ENCODE measurements around the gene RSPH3.
"Not testable (repeated sequence)": the region's sequence is repeated elsewhere in the genome, so short reads cannot be mapped to it uniquely, and the experiment has no call there.

The RSPH3 gene

DNA sequence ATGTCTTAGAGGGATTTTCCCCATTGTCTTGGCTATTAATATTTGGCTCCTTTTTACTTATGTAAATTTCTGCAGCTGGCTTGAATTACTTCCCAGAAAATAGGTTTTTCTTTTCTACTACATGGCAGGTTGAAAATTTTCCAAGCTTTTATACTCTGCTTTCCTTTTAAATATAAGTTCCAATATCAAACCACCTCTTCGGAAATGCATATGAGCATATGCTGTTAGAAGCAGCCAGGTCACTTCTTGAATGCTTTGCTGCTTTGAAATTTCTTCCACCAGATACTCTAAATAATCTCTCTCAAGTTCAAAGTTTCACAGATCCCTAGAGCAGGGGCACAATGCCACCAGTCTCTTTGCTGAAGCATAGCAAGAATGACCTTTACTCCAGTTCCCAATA is 25.2 kb upstream of the RSPH3 start:
- not testable (repeated sequence) for H3K4me1 ChIP-seq (ENCODE audit: control insufficient read depth in 1 of 2, insufficient read depth in 2 of 2, low read length in 2 of 2)

DNA sequence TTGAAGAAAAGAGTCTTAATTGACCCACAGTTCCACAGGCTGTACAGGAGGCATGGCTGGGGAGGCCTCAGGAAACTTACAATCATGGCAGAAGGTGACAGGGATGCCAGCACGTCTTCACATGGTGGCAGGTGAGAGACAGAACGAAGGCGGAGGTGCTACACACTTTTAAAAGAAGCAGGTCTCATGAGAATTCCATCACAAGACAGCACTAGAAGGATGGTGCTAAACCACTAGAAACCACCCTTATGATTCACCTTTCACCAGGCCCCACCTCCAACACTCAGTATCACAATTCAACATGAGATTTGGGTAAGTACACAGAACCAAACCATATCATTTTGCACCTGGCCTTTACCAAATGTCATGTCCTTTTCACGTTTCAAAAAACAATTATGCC is 23.9 kb upstream of the RSPH3 start:
- Histone ChIP-seq H3K4me1 (ENCODE audit: control insufficient read depth in 1 of 2, insufficient read depth in 2 of 2, low read length in 2 of 2) (no peaks in the 10 kb centered on the region), H3K36me3 (ENCODE audit: control insufficient read depth in 1 of 2, insufficient read depth in 2 of 2, low read length in 2 of 2) (no peaks in the 10 kb centered on the region), H3K9ac (ENCODE audit: low read depth in 1 of 2, low read length in 2 of 2) (no peak overlapping the region), H3K27ac (ENCODE audit: low read depth, low read length) (no peak overlapping the region), H3K9me3 (ENCODE audit: control insufficient read depth in 1 of 2, low read length in 2 of 2) (peaks cover 6 to 12% of the 10 kb centered on the region in 2 donors), H3K4me3 (ENCODE audit: low read depth in 1 of 2, low read length in 2 of 2) (no peak overlapping the region), H3K27me3 (ENCODE audit: control insufficient read depth in 1 of 2, insufficient read depth in 2 of 2, low read length in 2 of 2) (no peaks in the 10 kb centered on the region)

More for the DNA sequence above, 25.2 kb upstream of the RSPH3 start:
- not testable (repeated sequence) for H3K9ac ChIP-seq (ENCODE audit: low read depth in 1 of 2, low read length in 2 of 2); H3K27me3 ChIP-seq (ENCODE audit: control insufficient read depth in 1 of 2, insufficient read depth in 2 of 2, low read length in 2 of 2); H3K4me3 ChIP-seq (ENCODE audit: low read depth in 1 of 2, low read length in 2 of 2); H3K36me3 ChIP-seq (ENCODE audit: control insufficient read depth in 1 of 2, insufficient read depth in 2 of 2, low read length in 2 of 2); H3K27ac ChIP-seq (ENCODE audit: low read depth, low read length)
- H3K9me3 ChIP-seq (ENCODE audit: control insufficient read depth in 1 of 2, low read length in 2 of 2): peaks cover 6 to 12% of the 10 kb centered on the region in 2 donors

DNA sequence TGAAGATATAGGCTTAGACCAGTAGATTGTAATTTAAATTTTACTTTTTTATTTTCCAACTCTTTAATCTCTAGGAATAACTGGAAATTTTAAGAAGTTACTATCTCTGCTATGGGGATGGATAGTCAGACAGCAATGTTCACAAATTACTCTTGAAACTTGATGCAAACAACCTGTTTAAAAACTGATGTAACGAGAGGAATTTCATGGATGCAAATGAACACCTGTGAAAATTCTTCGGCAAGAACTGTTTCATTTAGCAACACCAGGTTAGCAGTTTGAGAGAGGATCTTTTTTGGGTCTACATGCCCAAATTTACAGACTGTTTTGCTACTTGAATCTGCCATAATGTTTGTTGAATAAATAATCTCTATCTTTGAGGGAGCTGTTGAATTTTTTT is 20.0 kb upstream of the RSPH3 start:
- H3K9ac ChIP-seq (ENCODE audit: low read depth in 1 of 2, low read length in 2 of 2): no peak overlapping the region
- no peaks in the 10 kb centered on the region for H3K4me1 ChIP-seq (ENCODE audit: control insufficient read depth in 1 of 2, insufficient read depth in 2 of 2, low read length in 2 of 2)
- H3K4me3 ChIP-seq (ENCODE audit: low read depth in 1 of 2, low read length in 2 of 2): no peak overlapping the region
- no peaks in the 10 kb centered on the region for H3K27me3 ChIP-seq (ENCODE audit: control insufficient read depth in 1 of 2, insufficient read depth in 2 of 2, low read length in 2 of 2)
- H3K27ac ChIP-seq (ENCODE audit: low read depth, low read length): no peak overlapping the region
- no peaks in the 10 kb centered on the region for H3K36me3 ChIP-seq (ENCODE audit: control insufficient read depth in 1 of 2, insufficient read depth in 2 of 2, low read length in 2 of 2)
- peaks cover 6 to 7% of the 10 kb centered on the region in 2 donors for H3K9me3 ChIP-seq (ENCODE audit: control insufficient read depth in 1 of 2, low read length in 2 of 2)

GRCh38 chr6:159017757-159018559 is 18.0 kb upstream of the RSPH3 start:
- no peaks in the 10 kb centered on the region for H3K9me3 ChIP-seq (ENCODE audit: control insufficient read depth in 1 of 2, low read length in 2 of 2)
- no peak overlapping the region for H3K27ac ChIP-seq (ENCODE audit: low read depth, low read length)
- no peaks in the 10 kb centered on the region for H3K27me3 ChIP-seq (ENCODE audit: control insufficient read depth in 1 of 2, insufficient read depth in 2 of 2, low read length in 2 of 2)
- no peaks in the 10 kb centered on the region for H3K36me3 ChIP-seq (ENCODE audit: control insufficient read depth in 1 of 2, insufficient read depth in 2 of 2, low read length in 2 of 2)
- no peak overlapping the region for H3K4me3 ChIP-seq (ENCODE audit: low read depth in 1 of 2, low read length in 2 of 2)
- no peak overlapping the region for H3K9ac ChIP-seq (ENCODE audit: low read depth in 1 of 2, low read length in 2 of 2)
- H3K4me1 ChIP-seq (ENCODE audit: control insufficient read depth in 1 of 2, insufficient read depth in 2 of 2, low read length in 2 of 2): no peaks in the 10 kb centered on the region

GRCh38 chr6:159014406-159014805 is 14.4 kb upstream of the RSPH3 start:
- Histone ChIP-seq H3K9me3 (ENCODE audit: control insufficient read depth in 1 of 2, low read length in 2 of 2) (no peaks in the 10 kb centered on the region), H3K9ac (ENCODE audit: low read depth in 1 of 2, low read length in 2 of 2) (no peak overlapping the region), H3K27me3 (ENCODE audit: control insufficient read depth in 1 of 2, insufficient read depth in 2 of 2, low read length in 2 of 2) (no peaks in the 10 kb centered on the region), H3K27ac (ENCODE audit: low read depth, low read length) (no peak overlapping the region), H3K4me1 (ENCODE audit: control insufficient read depth in 1 of 2, insufficient read depth in 2 of 2, low read length in 2 of 2) (no peaks in the 10 kb centered on the region), H3K4me3 (ENCODE audit: low read depth in 1 of 2, low read length in 2 of 2) (no peak overlapping the region), H3K36me3 (ENCODE audit: control insufficient read depth in 1 of 2, insufficient read depth in 2 of 2, low read length in 2 of 2) (no peaks in the 10 kb centered on the region)

DNA sequence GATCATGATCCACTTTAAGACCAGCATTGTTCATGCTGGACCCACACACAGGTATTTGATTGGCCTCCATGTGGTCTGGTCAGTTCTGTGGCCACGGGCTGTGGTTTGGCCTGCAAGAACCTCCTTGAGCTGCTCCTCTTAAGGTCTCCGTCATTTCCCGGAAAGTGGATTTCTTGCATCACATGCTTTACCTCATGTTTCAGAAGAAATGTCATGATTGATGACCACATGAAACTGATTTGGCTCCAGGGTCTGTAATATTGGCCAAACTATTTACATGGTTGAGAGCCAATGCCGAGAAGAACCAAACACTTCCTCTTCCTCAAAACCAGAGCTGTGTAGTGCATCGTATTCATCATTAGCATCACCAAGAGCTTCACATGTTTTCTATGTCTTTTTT is 13.2 kb upstream of the RSPH3 start:
- H3K4me3 ChIP-seq (ENCODE audit: low read depth in 1 of 2, low read length in 2 of 2): no peak overlapping the region
- H3K4me1 ChIP-seq (ENCODE audit: control insufficient read depth in 1 of 2, insufficient read depth in 2 of 2, low read length in 2 of 2): no peaks in the 10 kb centered on the region
- H3K27me3 ChIP-seq (ENCODE audit: control insufficient read depth in 1 of 2, insufficient read depth in 2 of 2, low read length in 2 of 2): no peaks in the 10 kb centered on the region
- no peaks in the 10 kb centered on the region for H3K9me3 ChIP-seq (ENCODE audit: control insufficient read depth in 1 of 2, low read length in 2 of 2)
- no peaks in the 10 kb centered on the region for H3K36me3 ChIP-seq (ENCODE audit: control insufficient read depth in 1 of 2, insufficient read depth in 2 of 2, low read length in 2 of 2)
- no peak overlapping the region for H3K9ac ChIP-seq (ENCODE audit: low read depth in 1 of 2, low read length in 2 of 2)
- no peak overlapping the region for H3K27ac ChIP-seq (ENCODE audit: low read depth, low read length)

DNA sequence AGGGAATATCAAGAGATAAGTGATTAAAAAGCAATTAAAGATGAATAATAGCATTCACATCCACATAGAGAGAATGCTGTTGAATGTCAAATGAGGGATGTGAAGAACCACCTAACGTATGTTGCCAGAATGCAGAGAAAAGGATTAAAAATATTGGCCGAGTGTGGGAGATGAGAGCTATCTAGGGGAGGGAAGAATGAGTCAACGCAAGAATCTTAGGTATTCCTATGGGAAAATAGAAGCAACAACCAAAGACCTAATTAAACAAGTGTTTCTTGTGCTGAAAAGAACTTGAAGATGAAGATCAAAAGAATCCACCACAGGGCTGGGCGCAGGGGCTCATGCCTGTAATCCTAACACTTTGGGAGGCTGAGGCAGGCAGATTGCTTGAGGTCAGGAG is 12.2 kb upstream of the RSPH3 start:
- no peaks in the 10 kb centered on the region for H3K4me1 ChIP-seq (ENCODE audit: control insufficient read depth in 1 of 2, insufficient read depth in 2 of 2, low read length in 2 of 2)
- H3K27me3 ChIP-seq (ENCODE audit: control insufficient read depth in 1 of 2, insufficient read depth in 2 of 2, low read length in 2 of 2): no peaks in the 10 kb centered on the region
- H3K9me3 ChIP-seq (ENCODE audit: control insufficient read depth in 1 of 2, low read length in 2 of 2): no peaks in the 10 kb centered on the region
- H3K36me3 ChIP-seq (ENCODE audit: control insufficient read depth in 1 of 2, insufficient read depth in 2 of 2, low read length in 2 of 2): no peaks in the 10 kb centered on the region
- H3K27ac ChIP-seq (ENCODE audit: low read depth, low read length): no peak overlapping the region
- no peak overlapping the region for H3K9ac ChIP-seq (ENCODE audit: low read depth in 1 of 2, low read length in 2 of 2)
- H3K4me3 ChIP-seq (ENCODE audit: low read depth in 1 of 2, low read length in 2 of 2): no peak overlapping the region

DNA sequence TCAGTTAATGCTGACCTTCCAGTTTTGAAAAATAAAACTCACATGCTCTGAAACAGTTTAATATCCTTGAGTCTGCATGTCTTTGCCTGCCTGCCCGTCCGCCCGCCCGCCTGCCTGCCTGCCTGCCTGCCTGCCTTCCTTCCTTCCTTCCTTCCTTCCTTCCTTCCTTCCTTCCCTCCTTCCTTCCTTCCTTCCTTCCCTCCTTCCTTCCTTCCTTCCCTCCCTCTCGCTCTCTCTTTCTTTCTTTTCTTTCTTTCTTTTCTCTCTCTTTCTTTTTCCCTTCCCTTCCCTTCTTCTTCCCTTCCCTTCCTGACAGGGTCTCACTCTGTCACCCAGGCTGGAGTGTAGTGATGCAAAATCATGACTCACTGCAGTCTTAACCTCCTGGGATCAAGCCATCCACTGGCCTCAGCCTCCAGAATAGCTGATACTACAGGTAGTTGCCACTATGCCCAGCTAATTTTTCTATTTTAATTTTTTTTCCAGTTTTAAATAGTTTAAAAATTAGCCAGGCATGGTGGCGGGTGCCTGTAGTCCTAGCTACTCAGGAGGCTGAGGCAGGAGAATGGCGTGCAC is 10.1 kb upstream of the RSPH3 start:
- H3K36me3 ChIP-seq (ENCODE audit: control insufficient read depth in 1 of 2, insufficient read depth in 2 of 2, low read length in 2 of 2); H3K9me3 ChIP-seq (ENCODE audit: control insufficient read depth in 1 of 2, low read length in 2 of 2); H3K4me3 ChIP-seq (ENCODE audit: low read depth in 1 of 2, low read length in 2 of 2); H3K27ac ChIP-seq (ENCODE audit: low read depth, low read length); H3K4me1 ChIP-seq (ENCODE audit: control insufficient read depth in 1 of 2, insufficient read depth in 2 of 2, low read length in 2 of 2); H3K27me3 ChIP-seq (ENCODE audit: control insufficient read depth in 1 of 2, insufficient read depth in 2 of 2, low read length in 2 of 2); H3K9ac ChIP-seq (ENCODE audit: low read depth in 1 of 2, low read length in 2 of 2): not testable (repeated sequence)

DNA sequence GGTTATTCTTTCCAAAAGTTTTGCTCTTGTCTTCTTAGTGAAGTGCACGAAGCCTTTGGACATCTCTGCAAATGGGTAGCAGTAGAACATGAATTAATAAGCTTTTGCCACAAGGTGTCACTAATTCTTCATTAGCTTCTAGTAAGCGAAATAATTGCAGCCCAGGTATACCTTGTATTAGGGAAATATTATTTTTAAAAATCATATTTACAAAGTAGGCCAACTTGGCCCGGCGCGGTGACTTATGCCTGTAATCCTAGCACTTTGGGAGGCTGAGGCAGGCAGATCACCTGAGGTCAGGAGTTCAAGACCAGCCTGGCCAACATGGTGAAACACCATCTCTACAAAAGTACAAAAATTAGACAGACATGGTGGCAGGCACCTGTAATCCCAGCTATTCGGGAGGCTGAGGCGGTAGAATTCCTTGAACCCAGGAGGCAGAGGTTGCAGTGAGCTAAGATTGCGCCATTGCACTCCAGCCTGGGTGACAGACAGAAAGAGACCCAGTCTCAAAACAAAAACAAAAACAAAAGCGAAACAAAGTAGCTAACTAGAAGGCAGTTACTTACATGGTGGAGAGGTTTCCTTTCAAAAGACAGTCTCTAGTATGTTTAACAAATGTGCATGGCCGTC is 8.8 kb upstream of the RSPH3 start:
- no peak overlapping the region for H3K9ac ChIP-seq (ENCODE audit: low read depth in 1 of 2, low read length in 2 of 2)
- H3K9me3 ChIP-seq (ENCODE audit: control insufficient read depth in 1 of 2, low read length in 2 of 2): no peaks in the 10 kb centered on the region
- no peaks in the 10 kb centered on the region for H3K36me3 ChIP-seq (ENCODE audit: control insufficient read depth in 1 of 2, insufficient read depth in 2 of 2, low read length in 2 of 2)
- H3K4me3 ChIP-seq (ENCODE audit: low read depth in 1 of 2, low read length in 2 of 2): peak overlapping the region; percentile 37 to 40
- H3K27ac ChIP-seq (ENCODE audit: low read depth, low read length): no peak overlapping the region
- no peaks in the 10 kb centered on the region for H3K4me1 ChIP-seq (ENCODE audit: control insufficient read depth in 1 of 2, insufficient read depth in 2 of 2, low read length in 2 of 2)
- no peaks in the 10 kb centered on the region for H3K27me3 ChIP-seq (ENCODE audit: control insufficient read depth in 1 of 2, insufficient read depth in 2 of 2, low read length in 2 of 2)

DNA sequence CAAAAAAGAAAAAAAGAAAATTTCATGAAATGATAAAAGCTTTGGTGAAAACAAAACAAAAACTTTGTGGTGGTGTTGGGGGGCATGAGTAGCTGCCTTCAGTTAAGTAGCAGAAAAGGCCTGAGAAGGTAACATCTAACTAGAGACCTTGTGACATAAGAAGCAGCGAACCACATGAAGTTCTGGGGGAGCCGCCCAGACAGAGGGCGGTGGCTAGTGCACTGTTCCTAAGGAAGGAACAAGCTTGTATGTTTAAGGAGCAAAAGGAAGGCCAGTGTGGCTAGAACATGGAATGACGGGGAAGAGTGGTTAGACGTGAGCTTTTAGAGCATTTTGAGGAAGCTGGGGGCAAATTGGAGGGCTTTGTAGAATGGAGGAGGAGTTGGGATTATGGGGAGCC is 7.5 kb upstream of the RSPH3 start:
- no peak overlapping the region for H3K27ac ChIP-seq (ENCODE audit: low read depth, low read length)
- H3K27me3 ChIP-seq (ENCODE audit: control insufficient read depth in 1 of 2, insufficient read depth in 2 of 2, low read length in 2 of 2): no peaks in the 10 kb centered on the region
- H3K36me3 ChIP-seq (ENCODE audit: control insufficient read depth in 1 of 2, insufficient read depth in 2 of 2, low read length in 2 of 2): no peaks in the 10 kb centered on the region
- no peaks in the 10 kb centered on the region for H3K4me1 ChIP-seq (ENCODE audit: control insufficient read depth in 1 of 2, insufficient read depth in 2 of 2, low read length in 2 of 2)
- no peak overlapping the region for H3K4me3 ChIP-seq (ENCODE audit: low read depth in 1 of 2, low read length in 2 of 2)
- H3K9me3 ChIP-seq (ENCODE audit: control insufficient read depth in 1 of 2, low read length in 2 of 2): no peaks in the 10 kb centered on the region
- H3K9ac ChIP-seq (ENCODE audit: low read depth in 1 of 2, low read length in 2 of 2): no peak overlapping the region

All from duodenal mucosa (tissue), 2 donors.